ENCODE results near the gene EGFL7.
A peak's percentile ranks its signal among the peaks of the same experiment; 100 is the strongest.
"Not testable (repeated sequence)": the region's sequence is repeated elsewhere in the genome, so short reads cannot be mapped to it uniquely, and the experiment has no call there.

Gene EGFL7

DNA sequence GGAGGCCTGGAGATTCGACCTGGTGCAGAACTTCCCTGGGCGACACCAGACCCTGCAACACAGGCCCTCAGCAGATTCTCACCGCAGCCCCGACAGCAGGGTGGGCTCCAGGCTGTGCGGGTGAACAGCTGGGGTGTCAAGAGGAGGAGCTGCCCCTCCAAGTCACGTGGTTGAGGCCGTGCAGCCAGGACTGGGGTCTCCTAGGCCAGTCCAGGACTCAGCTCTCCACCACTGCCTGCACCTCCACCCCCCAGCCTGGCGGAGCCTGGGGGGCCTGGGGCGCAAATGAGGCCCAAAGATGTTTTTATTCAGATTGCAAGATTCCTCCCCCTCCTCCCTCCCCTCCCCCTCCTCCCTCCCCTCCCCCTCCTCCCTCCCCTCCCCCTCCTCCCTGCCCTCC lies 33.8 kb downstream of the EGFL7 start:
- DNase-seq = no peak

DNA sequence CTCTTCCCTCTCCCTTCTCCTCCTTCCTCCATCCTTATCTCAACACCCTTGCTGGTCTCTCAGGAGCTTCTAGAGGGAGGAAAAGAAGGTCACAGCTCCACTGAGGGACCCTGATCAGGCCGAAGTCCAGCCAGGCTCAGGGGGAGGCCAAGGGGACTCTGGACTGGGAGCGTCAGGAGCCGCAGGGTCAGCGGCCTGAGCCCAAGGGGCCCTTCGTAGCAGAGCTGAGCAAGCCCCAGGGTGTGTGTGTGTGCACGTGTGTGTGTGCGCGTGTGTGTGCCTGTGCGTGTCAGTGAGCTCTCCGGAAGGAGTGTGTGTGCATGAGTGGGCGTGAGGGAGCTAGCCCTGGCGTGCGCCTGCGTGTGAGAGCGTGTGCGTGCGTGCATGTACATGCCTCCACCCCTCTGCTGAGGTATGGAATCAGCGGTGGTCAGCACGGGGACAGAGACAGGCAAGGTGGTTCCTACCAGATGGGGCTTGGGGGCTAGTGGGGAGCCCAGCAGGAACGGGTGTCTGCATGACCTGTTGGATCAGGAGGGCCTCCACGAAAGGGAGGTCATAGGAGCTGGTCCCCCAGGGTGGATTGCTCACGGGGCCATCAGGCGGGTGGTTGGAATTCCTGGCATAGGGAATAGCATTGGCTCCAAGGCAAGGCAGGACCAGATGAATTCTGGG lies 34.6 kb downstream of the EGFL7 start:
- no peak for DNase-seq

DNA sequence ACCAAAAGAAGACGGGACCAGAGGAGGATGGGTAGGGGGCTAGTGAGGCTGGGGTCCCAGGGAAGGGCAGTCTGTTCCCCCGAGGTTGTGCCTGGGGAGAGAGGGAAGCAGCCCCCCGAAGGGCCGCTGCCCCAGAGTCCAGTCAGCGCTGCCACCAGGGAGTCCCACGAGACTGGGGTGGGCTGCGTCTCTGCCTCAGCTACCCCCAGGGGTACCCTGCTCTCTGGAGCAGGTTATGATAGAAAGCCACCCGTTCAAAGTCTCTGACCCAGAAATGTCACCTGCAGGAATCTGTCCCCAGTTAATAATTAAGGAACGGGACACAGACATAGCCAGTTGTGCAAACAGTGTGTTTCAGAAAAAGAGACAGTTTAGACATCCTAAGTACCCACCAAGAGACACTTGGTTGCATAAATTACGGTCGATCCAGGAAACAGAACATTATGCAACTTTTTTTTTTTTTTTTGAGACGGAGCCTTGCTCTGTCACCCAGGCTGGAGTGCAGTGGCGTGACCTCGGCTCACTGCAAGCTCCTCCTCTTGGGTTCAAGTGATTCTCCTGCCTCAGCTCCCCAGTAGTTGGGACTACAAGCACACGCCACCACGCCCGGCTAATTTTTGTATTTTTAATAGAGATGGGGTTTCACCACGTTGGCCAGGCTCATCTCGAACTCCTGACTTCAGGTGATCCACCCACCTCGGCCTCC lies 35.3 kb downstream of the EGFL7 start:
- DNase-seq = no peak

DNA sequence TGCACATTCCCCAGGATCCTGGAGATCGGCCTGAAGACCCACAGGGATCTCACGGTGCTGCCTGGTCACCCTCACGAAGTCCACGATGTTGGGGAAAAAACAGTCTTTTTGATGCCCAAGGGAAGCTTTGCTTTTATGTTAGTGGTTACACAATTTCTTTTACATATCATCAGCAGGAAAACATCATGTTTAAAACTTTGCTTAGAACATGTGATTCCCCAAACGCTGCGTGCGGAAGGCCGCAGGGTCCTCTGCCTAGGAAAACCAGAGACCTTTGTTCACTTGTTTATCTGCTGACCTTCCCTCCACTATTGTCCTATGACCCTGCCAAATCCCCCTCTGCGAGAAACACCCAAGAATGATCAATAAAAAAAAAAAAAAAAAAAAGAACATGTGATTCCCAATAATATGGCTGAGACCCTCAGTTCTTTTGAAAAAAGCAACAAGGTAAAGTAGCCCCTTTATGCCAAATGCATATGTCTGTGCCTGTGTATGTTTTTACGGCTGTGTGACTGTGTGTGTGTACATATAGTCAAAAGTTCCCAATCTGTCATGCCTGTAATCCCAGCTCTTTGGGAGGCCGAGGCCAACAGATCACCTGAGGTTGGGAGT lies 36.0 kb downstream of the EGFL7 start:
- no peak for DNase-seq

DNA sequence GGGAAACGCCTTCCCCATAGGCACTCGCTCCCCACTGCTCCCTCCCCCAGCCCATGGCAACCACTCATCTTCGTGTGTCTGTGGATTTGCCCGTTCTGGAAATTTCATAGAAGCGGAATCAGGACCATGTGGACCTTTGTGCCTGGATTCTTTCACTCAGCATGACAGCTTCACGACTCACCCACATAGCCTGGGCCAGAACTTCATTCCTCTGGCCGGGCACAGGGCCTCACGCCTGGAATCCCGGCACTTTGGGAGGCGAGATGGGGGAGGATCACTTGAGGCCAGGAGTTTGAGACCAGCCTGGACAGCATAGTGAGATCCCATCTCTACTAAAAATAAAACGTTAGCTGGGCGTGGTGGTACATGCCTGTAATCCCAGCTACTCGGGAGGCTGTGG lies 37.6 kb downstream of the EGFL7 start:
- no peak for DNase-seq

DNA sequence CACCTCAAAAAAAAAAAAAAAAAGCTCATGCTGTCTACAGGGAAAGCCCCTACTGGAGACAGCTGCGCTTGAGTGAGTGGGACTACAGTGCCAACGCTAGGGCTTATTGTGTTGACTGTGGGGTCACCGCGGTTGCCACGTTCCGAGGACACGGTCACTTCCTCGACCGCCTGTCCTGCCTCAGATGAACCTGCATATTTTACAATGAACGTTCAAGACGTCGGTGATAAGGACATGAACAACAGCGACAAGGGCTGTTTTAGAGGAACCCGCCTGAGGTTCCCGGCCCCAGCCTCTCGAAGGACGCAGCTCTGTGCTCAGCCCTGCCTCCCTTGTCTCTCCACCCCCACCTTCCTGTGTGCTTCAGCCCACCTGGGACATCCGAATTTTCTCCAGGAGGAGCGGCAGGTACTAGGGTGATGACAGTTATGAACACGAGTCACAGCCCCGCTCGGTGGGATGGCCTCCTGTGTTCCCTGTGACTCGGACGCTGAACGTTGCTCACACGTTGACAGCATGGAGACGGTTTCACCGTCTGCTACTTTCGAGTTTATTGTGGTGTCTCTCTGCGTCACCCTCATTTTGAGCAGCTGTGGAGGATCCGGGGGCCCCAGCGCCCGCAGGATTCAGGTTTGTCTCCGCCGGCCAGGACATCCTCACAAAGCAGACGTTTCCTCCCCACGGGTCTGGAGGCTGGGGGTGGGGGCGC lies 38.4 kb downstream of the EGFL7 start:
- no peak for DNase-seq

DNA sequence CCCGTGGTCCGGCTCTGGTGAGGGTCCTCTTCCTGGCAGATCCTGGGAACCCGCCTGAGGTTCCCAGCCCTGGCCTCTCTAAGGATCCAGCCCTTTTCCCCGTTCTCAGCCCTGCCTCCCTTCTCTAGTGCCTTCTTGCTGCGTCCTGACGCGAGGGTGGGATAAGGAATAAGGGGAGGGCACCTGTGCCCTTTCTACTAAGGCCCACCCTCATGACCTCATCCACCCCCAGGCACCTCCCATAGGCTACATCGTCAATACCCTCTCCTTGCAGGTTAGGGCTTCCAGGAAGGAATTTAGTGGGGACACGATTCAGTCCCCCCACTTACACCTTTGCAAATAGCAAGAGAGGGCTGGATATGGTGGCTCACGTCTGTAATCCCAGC lies 38.9 kb downstream of the EGFL7 start:
- DNase-seq = no peak

DNA sequence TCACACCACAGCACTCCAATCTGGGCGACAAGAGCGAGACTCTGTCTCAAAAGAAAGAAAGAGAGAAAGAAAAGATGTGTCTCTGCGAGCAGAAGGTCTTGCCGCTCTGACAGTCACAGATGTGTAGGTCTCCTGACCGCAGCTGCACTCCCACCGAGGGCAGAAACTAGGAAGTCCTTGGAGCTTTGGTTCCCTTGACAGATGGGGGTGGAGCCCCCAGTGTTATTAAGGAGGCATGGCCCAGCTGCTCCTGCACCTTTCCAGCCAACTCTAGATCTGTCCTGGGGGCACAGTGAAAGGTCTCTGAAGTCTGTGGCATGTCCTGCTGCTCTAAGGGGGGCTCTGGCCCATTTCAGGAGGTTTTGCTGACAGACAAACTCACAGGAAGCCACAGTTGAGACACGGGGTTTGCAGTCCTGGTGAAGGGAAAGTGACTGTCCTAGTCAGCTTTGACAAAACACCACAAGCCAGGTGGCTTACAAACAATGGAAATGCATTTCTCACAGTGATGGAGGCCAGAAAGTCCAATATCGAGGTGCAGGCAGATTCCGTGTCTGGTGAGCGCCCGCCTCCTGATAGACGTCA lies 40.7 kb downstream of the EGFL7 start:
- no peak for DNase-seq

DNA sequence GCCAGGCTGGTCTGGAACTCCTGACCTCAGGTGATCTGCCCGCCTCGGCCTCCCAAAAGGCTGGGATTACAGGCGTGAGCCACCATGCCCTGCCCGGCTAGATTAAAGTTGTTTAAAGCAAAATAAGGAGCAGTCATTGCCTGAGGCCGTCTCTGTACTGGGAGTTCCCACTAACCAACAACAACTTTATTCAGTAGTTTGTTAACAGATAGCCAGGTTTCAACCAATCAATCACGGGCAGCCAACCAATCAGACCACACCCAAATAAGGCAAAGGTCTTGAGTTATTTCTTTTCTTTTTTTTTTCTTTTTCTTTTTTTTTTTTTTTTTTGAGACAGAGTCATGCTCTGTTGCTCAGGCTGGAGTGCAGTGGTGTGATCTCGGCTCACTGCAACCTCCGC lies 42.0 kb downstream of the EGFL7 start:
- DNase-seq = not testable (repeated sequence)

DNA sequence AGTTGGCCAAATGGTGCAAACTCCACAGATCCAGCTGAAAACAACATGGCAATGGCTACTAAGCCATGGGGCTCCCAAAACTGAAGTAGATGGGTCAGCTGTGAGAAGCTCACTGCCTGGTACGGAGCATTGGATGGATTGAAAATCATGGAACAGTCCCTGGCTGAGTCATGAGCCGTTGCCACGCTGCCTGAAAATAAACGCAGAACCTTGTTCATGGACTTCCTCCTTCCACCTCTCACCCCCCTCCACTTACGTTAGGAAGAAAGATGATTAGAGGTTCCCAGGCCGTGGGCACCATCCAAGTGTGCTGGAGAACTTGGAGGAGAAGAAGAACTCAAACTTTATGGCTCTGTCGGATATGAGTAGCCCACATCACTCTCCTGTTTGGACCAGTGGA lies 42.8 kb downstream of the EGFL7 start:
- no peak for DNase-seq

DNA sequence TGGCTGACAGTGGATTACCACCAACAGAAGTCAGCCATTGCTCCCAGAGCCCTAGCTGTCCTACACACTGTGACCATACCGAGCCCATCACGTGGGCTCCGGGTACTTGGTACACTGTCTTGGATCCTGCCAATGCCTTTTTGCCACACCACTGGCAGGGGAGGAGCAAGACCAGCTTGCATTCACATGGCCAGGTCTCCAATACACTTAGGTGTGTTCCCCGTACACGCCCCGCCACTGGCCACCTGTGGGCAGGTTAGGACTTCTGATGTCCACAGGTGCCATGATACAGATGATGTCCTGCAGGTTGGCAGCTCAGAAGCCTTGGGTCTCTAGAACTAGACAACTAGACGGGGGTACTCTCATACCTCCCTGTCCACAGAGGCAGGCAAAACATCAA lies 44.3 kb downstream of the EGFL7 start:
- no peak for DNase-seq

DNA sequence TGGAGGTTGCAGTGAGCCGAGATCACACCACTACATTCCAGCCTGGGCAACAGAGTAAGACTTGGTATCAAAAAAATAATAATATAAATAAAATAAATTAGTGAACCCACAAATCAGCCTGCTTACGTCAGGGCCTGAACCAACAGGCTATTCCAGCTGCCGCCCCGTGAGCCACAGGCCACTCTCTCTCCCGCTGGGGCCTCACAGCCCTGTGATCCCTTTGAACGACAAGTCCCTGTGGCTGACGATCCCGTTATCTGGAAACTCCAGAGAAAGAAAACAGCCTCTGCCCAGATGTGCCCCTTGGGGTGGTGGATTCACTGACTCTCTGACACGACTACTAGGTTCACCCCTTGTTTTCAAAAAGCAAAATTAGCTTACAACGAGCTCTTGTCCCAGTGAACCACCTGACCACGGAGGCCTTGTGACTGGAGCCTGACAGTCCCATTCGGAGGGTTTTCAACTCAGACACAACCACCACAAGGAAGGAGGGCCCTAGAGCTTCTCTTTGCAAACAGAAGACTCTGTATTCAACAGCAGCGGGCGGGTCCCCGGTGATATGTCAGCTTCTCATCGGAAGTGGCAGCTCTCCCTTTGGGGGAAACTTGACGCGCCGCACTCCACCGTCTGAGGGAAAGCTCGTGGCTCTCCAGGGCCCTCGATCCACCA lies 45.3 kb downstream of the EGFL7 start:
- no peak for DNase-seq

DNA sequence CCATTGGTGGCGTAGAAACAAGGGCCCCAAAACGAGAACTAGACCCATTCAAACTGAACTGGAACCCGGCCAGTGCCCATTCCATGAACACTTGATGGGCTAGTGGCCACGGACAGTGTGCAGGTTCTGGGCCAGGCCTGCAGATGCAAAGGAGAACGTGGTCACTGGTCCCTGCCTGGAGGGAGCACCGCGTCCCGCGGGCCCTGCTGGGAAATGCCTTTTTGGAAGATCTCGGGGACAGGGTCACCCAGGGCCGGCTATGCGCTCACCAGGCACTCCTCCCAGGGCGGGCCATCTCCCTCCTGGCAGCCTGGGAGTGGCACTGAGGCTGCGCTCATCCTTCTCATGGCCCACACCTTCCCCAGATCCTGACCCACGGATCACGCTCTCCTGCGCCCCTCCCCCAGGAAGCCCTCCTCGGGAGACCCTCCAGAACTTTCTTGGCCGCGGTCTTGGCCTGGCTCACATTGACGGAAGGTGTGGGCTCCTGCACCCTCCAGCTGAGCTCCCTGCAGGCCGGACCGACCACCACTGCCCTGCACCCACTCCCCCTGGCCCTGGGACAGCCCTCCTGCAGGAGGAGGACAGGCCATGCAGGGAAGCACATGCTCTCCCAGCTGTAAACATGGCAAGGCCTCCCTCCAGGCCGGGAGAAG lies 46.9 kb downstream of the EGFL7 start:
- no peak for DNase-seq

DNA sequence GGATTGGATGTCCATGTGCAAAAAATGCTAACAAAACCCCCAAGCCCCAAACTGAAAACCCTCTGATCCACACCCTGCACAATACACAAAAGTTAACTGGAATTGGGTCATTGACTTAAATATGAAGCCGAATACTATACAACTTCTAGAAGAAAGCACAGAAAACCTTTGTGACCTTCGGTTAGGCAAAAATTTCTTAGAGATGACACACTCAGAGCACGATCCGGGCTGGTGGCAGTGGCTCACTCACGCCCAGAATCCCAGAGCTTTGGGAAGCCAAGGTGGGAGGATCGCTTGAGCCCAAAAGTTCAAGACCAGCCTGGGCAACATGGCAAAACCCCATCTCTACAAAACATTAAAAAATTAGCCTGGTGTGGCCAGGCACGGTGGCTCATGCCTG lies 47.8 kb downstream of the EGFL7 start:
- DNase-seq = no peak

DNA sequence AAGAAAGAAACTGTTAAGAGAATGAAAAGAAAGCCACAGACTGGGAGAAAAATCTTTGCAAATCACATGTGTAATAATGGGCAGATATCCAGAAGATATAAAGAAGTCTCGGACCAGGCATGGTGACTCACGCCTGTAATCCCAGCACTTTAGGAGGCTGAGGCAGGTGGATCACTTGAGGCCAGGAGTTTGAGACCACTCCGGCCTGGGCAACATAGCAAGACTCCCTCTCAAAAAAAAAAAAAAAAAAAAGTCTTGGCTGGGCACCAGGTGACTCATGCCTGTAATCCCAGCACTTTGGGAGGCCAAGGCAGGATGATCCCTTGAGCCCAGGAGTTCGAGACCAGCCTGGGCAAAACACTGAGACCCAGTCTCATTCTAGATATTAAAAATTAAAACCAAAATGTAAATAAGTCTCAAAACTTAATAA lies 48.5 kb downstream of the EGFL7 start:
- not testable (repeated sequence) for DNase-seq

DNA sequence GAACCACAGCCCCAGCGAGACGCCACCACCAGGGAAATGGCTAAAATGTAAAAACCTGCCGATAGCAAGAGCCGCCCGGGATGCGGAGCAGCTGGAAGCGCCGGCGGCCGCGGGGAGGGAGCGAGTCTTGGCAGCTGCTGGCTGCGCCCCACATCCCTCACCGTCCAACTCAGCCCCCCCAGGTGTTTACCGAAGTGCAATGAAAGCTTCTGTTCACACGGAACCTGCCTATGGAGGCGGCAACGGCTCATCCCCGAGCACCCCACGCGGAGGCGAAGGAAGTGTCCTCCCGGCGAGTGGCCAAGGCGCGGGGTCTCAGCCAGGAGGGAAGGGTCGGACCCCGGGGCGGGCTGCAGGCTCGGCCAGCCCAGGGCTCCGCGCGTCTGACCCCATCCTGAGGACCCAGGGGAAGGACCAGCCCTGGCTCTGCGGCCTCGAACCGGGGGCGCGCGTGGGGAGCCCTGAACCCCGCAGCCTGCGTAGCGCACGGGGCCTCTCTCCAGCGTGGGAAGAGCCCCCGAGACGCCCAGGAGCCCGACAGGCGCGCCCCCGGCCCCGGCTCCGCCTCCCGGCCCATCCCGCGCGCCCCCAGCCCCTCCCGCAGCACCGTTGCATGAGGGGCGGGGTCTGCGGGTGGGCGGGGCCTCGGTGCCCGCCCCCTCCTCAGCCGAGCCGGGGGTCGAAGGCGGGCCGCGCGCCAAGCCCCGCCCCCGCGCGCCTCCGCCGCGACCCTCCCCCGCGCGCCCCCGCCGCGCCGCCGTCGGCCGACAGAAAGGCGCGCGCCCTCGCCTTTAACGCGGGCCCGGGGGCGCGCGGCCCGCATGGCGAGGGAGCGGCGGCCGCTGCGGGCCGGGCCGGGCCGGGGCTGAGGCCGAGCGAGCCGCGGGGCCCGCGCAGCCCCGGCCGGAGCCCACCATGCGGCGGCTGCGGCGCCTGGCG lies 49.3 kb downstream of the EGFL7 start, which contains the start of gene DIPK1B:
Gene DIPK1B, plus strand, starts transcription at position 822 of the 939 bp plus-strand sequence. Its CDS starts 94 bp downstream, at position 916.
- DNase-seq = peak in 6 of 56 donors; percentile 13 to 56 (median 37)

DNA sequence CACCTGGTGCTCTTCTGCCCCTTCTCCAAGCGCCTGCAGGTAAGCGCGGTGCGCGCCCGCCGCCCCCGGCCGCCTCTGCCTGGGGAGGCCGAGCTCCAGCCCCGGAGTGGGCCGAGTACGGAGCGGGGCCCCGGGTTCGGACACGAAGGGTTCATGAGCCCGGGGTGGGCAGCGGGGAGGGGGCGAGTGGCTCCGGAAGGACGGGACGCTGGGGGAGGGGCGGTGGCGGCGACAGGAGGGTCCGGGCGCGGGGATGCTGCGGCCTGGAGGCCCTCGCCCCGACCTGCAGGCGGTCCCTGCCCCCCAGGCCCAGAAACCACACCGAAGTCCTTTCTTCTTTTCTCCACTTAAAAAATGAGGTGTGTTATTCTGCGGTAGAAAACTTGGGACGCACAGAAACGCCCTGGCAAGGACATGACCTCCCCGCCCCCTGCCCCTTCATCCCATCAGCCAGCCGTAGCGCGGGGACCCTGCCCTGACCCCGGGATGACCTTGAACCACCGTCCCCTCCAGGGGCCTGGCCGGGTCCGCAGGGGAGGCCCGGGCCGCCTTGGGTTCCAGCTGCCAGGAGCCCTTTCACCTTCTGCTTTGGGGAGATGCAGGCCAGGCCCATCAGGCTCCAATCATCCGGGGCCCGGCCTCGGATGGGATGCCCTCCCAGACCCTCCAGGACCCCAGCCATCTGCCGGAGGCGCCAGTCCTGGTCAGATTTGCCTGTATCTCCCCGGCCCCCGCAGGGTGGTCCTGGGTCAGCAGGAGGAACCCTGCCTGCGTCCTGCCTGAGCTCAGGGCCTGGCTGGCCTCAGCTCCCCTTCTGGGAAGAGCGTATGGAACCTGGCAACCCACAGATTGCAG lies 50.2 kb downstream of the EGFL7 start:
- DNase-seq = no peak

DNA sequence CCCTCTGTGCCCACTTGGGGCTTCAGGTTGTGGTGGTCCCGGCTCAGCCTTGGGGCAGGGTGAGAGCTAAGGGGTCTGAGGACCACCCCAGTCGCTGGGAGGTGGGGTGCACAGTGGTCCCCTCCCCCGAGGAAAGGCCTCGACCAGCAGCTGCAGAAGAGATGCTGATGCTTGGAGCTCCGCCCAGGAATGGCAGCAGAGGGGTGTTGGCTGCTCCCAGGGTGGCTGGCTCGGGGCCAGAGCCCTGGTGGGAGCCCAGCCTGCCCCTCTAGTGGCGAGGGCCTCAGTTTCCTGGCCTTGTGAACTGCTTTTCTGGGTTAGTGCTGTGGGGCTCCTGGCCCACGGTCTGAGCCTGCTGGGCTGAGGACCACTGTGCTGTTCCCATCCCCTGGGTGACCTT lies 50.8 kb downstream of the EGFL7 start:
- DNase-seq = peak in 3 of 56 donors; percentile 7 to 34 (median 10)

Data from amygdala (tissue), 56 donors.